ENCODE data around the gene NR1H2.

Gene NR1H2

DNA sequence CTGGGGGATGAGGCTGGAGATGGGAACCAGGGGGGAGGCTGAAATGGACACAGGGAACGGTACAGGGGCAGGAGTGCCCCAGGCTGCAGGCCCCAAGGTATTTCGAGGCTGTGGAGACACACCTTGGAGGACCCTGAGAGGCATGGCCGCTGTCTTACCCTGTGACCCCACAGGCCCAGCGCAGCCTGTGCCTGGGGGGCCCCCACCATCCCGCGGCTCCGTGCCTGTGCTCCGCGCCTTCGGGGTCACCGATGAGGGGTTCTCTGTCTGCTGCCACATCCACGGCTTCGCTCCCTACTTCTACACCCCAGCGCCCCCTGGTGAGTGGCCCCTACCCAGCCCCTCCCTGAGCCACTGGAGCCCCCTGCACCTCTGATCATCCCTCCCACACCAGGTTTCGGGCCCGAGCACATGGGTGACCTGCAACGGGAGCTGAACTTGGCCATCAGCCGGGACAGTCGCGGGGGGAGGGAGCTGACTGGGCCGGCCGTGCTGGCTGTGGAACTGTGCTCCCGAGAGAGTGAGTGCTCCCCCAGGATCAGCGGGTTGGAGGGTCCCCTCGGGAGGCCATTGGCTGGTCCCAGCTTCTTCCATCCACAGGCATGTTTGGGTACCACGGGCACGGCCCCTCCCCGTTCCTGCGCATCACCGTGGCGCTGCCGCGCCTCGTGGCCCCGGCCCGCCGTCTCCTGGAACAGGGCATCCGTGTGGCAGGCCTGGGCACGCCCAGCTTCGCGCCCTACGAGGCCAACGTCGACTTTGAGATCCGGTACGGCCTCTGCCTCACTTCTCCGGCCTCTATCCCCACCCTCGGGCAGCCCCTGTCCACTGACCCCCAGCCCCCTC is 25.6 kb downstream of the NR1H2 start:
- no peak for DNase-seq (ENCODE audit: low read depth in 2 of 2)

DNA sequence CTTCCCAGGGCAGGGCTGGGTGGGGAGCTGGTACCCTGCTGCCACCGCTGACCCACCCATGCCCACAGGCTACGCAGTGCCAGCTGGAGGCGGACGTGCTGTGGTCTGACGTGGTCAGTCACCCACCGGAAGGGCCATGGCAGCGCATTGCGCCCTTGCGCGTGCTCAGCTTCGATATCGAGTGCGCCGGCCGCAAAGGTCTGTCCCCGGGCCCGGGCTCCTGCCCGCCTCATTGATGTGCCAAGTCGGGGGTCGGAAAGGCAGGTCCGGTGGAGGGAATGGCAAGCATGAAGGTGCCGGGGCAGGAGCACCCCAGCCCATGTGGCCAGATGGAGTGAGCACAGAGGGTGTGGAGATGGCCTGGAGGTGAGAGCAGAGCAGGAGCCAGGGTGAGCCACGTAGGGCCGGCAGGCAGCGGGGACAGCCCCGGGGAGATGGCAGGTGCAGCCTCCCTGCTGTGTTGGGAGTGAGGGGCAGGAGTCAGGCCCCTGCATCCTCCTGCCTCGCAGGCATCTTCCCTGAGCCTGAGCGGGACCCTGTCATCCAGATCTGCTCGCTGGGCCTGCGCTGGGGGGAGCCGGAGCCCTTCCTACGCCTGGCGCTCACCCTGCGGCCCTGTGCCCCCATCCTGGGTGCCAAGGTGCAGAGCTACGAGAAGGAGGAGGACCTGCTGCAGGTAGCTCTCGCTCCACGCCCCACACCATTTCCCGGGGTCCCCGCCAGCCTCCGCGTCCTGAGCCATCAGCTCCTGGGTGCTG is 26.5 kb downstream of the NR1H2 start:
- DNase-seq (ENCODE audit: low read depth in 2 of 2): no peak

DNA sequence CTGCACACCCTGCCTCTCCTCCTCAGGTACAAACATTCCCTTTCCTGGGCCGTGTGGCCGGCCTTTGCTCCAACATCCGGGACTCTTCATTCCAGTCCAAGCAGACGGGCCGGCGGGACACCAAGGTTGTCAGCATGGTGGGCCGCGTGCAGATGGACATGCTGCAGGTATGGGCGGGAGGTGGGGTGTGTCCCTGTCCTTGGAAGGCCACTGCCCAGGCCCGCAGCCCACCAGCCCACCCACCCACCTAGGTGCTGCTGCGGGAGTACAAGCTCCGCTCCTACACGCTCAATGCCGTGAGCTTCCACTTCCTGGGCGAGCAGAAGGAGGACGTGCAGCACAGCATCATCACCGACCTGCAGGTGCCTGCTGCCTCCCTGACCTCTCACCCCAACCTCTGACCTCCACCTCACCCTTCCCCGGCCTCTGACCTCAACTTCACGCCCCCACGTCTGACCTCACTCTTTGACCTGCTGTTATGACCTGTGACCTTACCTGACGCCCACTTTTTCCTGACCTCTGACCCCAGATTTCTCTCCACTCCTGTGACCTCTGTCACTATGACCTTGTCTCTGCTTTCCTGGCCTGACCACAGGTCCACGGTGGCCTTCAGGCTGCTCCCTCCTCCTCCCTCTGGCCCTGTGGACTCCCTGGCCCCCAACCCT is 30.0 kb downstream of the NR1H2 start:
- DNase-seq (ENCODE audit: low read depth in 2 of 2): no peak

DNA sequence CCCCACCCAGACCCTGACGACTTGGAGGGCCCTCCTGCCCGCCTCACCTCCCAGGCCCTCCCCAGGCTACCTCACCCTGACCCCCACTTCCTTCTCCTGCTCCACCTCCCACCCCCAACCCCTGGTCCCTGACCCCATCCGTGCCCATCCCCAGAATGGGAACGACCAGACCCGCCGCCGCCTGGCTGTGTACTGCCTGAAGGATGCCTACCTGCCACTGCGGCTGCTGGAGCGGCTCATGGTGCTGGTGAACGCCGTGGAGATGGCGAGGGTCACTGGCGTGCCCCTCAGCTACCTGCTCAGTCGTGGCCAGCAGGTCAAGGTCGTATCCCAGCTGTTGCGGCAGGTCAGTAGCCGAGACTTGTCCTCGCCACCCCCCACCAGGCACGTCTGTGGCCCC is 30.6 kb downstream of the NR1H2 start:
- DNase-seq (ENCODE audit: low read depth in 2 of 2): no peak

DNA sequence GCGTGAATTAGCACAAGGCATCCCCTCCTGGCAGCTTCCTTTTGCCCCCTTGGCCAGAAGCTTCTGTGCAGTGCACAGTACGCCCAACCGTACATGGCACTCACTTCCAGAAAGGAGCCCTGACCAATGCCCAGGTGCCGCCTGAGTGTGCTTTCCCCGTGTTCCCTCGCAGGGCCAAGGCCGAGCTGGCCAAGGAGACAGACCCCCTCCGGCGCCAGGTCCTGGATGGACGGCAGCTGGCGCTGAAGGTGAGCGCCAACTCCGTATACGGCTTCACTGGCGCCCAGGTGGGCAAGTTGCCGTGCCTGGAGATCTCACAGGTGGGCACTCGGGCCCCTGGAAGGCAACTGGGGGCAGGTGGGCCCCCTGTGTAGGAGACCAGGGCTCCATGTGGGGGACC is 33.1 kb downstream of the NR1H2 start:
- no peak for DNase-seq (ENCODE audit: low read depth in 2 of 2)

DNA sequence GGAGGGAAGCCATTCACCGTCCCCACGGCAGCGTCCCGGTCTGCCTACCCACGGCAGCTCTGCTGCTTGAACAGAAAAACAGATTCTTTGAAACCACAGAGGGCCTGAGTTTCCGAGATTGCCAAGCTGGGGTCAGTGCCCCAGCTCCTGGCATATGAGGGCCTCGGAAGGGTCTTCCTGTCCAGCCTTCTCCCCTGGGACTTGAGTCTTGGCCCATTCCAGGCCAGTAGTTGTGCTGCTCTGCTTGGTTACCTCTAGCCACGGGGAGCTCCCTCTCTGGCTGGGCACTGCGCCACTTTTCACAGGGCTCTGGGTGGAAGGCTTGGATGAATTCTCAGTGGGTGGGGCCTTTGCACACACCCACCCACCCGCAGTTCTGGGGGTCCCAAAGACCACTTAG is 33.9 kb downstream of the NR1H2 start:
- no peak for DNase-seq (ENCODE audit: low read depth in 2 of 2)

DNA sequence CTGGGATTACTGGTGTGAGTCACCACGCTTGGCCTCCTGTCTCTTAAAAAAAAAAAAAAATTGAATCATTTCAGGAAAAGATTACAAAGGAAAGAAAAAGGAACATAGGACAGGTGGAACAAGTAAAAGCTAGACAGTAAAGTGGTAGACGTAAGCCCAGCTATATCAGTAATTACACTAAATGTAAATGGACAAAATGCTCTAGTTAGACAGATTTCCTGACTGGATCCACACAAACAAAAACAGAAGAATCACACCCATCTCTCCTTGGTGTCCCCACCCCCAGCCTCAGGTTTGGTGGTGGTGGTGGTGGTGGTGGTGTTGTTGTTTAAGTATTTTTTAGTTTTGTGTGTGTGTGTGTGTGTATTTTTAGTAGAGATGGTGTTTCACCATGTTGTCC is 36.2 kb downstream of the NR1H2 start:
- no peak for DNase-seq (ENCODE audit: low read depth in 2 of 2)

DNA sequence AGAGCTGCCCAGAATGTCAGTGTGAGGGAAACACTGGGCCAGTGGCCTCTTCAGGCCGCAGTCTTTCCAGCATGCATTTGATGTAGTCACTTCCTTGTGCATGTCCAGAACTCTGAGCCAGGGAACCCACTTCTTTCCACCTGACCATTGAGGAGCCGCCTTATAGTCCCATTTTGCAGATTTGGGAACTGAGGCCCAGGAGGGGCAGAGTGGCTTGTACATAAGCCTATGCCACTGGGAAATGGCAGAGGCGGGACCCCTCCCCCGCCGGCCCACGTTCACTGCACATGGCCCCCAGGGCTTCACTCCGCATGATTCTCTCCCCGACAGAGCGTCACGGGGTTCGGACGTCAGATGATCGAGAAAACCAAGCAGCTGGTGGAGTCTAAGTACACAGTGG is 36.8 kb downstream of the NR1H2 start:
- no peak for DNase-seq (ENCODE audit: low read depth in 2 of 2)

DNA sequence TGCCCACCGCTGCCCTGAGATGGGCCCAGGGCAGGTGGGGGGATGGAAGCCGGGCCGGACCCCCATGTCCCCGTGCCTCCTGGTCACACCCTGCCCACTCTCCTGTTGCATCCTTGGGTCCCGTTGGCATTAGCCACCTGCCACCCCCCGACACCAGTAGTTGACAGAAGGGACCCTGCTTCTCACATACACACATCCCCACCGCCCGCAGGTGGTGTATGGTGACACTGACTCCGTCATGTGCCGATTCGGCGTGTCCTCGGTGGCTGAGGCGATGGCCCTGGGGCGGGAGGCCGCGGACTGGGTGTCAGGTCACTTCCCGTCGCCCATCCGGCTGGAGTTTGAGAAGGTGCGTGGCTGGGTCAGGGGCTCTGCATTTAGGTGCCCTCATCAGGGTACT is 37.3 kb downstream of the NR1H2 start:
- no peak for DNase-seq (ENCODE audit: low read depth in 2 of 2)

DNA sequence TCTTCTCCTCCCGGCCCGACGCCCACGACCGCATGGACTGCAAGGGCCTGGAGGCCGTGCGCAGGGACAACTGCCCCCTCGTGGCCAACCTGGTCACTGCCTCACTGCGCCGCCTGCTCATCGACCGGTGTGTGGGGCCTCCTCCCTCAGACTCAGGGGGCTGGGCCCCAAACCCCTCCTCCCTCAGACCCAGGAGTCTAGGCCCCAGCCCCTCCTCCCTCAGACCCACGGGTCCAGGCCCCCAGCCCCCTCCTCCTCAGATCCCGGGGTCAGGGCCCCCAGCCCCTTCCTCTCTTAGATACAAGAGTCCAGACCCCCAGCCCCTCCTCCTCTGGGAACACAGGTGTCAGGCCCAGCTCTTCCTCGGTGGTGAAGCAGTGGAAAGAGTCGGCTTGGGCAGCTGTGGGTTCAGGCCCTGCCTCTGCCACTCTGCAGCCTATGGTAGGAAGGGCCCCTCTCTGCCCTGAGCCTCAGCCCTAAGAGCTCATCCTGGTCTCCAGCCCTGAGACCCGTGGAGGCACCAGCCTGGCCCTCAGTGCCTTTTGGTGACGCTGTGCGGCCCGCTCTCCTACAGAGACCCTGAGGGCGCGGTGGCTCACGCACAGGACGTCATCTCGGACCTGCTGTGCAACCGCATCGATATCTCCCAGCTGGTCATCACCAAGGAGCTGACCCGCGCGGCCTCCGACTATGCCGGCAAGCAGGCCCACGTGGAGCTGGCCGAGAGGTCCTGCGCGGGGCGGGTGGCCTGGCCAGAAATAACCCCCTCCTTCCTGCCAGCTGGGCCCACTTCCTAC is 38.8 kb downstream of the NR1H2 start:
- DNase-seq (ENCODE audit: low read depth in 2 of 2): peak; percentile 13 to 14

DNA sequence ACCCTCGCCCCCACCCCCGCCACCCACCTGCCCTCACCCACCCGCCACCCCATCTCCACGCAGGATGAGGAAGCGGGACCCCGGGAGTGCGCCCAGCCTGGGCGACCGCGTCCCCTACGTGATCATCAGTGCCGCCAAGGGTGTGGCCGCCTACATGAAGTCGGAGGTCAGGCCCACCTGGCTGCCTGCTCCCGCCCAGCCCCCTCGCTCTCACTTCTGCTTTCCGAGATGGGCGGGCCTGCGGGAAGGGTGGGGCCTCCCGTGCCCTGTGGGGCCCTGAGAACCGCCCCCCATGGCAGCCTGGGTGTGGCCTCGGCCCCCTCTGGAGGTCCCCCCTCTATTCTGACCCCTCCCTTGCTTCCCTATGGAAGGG is 39.4 kb downstream of the NR1H2 start:
- no peak for DNase-seq (ENCODE audit: low read depth in 2 of 2)

DNA sequence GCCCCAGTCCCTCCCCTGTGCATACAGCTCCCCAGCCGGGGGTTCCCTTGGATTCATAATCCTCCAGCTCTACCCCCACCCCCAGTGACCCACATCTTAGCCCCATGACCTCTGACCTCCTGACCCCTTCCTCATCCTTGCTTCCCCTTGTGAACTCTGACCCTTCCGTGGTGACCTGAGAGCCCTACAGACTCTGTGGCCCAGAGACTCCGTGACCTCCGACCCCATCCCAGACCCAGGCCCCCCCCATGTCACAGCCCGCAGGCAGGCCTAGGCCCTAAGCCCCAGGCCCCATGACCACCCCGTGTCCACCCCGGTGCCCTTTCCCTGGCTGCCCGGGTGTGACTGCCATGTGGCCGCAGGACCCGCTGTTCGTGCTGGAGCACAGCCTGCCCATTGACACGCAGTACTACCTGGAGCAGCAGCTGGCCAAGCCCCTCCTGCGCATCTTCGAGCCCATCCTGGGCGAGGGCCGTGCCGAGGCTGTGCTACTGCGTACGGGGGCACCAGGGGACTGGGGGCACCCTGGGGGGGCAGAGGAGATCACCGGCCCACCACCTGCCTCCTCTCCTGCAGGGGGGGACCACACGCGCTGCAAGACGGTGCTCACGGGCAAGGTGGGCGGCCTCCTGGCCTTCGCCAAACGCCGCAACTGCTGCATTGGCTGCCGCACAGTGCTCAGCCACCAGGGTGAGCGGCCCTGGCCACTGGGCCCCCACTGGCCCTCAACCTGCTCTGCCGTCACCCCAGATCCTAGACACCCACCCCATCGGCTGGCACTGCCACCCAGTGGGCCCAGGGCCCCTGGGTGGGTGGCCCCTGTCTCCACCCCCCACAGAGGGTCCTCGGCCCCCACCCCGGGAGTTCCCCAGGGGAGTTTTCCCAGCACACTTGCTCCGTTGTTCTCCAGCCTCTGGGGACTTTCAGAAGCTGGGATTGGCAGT is 40.0 kb downstream of the NR1H2 start:
- DNase-seq (ENCODE audit: low read depth in 2 of 2): no peak

DNA sequence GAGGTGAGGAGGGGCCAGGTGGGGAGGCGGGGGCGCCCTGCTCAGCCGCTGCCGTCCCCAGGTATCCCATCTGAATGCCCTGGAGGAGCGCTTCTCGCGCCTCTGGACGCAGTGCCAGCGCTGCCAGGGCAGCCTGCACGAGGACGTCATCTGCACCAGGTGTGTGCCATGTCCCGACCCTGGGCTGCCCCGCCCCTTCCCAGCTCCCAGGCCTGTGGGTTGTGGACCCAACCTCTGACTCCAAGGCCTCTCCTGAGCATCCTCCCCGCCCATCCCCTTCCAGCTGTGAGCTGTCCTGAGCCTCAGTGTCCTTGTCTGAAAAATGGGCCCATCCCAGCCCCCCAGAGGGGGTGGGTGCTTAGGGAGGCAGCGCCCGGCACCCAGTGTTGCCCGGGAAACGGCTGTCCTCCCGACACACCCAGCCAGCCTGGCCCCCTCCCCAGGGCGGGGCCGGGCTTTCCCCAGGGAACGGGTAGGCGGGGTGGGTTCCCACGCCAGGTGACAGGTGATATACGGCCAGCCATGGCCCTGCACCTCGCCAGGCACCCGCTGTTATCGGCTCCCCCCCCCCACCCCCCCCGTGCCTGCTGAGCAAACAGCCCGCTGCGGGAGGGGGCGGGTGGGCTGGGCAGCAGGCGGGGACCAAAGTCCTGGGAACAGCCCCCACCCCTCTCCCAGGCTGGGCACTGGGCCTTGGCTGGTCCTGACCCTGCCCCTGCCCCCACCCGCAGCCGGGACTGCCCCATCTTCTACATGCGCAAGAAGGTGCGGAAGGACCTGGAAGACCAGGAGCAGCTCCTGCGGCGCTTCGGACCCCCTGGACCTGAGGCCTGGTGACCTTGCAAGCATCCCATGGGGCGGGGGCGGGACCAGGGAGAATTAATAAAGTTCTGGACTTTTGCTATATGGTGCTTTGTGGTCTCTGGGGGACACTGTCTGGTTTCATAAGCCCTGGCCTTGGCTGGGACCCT is 41.1 kb downstream of the NR1H2 start:
- DNase-seq (ENCODE audit: low read depth in 2 of 2): no peak

DNA sequence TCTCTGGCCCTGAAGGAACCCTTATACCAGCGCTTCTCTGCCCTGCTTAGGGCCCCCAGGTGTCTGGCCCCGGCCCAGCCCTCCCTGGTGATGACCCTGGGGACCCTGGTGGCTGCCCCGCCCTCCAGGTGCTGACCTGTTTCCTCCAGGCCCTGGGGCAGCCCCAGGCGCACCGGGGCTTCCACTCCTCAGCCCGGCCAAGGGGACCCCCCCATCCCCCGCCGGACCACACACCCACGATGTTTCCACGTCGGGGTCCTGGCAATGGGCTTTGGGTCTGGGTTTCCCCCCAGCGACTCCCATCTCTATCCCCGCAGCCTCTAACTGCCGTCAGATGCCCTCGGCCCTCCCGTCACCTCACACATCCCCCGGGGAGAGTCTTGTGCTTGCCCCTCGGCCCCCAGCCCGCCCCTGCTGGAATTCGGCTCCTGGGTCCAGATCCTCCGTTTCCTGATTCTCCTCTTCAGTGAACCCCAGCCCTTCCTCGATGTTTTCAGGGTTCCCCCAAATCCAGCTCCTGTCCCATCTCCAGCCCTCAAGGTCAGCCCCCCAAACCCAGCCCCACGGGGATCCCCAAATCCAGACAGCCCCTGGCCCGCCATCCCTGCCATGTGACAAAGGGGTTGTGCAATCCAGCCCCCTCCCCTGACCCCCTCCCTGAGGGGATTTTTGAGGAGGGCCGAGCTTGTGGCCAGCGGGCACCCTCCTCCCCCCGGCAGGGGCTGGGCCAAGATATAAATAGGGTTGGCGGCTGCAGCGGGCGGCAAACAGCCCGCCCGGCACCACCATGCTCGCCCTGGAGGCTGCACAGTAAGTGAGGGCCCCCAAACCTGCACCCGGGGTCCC is 42.1 kb downstream of the NR1H2 start, which contains the start of gene SPIB:
TSS of gene SPIB (plus strand) at position 763 of the 846 bp plus-strand sequence. CDS start at position 788, 25 bp downstream.
- no peak for DNase-seq (ENCODE audit: low read depth in 2 of 2)

DNA sequence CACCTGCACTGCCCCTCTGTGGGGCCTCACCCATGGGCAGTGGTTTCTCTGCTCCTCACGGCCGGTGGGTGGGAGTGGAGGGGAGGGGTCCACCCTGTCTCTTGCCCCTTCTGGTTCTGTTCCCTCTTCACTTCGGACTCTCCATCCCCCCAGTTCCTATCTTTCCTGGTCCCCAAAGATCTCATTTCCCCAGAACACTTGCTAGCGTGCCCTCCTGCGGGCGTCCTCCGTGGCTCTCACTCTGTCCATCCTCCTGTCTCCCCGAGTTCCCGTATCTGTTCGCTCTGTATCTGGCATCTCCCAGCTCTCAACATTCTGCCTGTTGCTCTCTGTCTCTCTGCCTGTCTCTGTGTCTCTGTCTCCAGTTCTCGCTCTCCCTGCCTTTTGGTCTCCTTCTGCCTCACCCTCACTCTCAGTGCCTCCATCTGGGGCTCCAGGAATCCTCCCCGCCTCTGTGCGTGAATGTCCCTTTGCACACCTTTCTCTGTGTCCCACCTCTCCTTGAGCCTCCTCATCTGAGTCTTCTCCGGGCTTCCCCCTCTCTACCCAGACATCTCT is 42.8 kb downstream of the NR1H2 start:
- no peak for DNase-seq (ENCODE audit: low read depth in 2 of 2)

DNA sequence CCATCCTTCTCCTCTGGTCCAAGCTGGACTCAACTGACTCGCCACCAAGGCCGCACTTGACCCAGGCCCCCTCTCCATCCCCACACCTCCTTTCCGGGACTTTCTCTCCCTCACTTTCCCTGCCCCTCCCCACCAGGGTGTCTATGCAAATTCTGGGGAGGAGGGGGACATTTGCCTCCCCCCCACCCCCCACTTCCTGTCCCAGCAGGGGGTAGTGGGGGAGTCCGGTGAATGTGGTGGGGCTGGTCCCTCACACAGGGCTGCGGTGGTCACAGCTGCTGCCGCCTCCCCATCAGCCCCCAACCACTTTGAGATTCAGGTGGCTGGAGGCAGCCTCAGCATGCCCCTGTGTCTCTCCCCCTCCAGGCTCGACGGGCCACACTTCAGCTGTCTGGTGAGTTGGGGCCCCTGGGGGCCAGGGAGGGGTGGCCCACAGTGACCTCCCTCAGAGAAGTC is 43.4 kb downstream of the NR1H2 start:
- DNase-seq (ENCODE audit: low read depth in 2 of 2): no peak

DNA sequence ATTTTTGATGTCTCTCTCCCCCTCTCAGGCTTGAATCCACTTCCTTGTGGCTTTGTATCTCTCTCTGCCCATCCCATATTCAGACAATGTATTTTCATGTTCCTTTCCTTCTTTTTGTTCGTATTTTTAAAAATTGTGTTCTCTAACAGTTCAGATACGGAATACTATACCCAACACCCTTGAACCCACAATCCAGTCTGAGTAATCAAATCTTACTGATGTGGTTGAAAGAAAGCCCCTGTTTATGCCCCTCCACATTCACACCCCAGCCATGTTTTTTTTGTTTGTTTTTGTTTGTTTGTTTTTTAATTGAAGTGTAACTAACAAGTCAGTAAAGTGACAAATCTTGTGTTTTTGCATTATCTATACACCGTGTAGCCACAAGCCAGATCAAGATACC is 43.9 kb downstream of the NR1H2 start:
- no peak for DNase-seq (ENCODE audit: low read depth in 2 of 2)

DNA sequence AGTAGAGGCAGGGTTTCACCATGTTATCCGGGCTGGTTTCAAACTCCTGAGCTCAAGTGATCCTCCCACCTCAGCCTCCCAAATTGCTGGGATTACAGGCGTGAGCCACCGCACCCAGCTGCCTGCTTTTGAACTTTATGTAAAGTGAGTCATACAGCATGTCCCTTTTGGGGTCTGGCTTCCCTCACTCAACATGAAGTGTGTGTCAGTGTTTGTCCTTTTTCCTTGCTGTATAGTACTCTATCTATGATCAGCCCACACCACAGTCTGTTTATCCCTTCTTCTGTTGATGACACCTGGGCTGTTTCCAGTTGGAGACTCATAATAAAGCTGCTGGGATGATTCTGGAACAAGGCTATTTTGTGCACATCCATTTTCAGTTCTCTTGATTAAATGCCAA is 44.6 kb downstream of the NR1H2 start:
- no peak for DNase-seq (ENCODE audit: low read depth in 2 of 2)
